Raji (cell line): ENCODE measurements around the gene SRD5A2.

ENCODE experiments used
- POLR2A ChIP-seq: IDR thresholded peaks from 2 replicates; pipeline ENCODE4 v1.6.1; 2011; ENCODE audit warnings: low read depth, low read length, control low read depth; ENCODE audit not compliant: insufficient read depth

The SRD5A2 gene, protein sequence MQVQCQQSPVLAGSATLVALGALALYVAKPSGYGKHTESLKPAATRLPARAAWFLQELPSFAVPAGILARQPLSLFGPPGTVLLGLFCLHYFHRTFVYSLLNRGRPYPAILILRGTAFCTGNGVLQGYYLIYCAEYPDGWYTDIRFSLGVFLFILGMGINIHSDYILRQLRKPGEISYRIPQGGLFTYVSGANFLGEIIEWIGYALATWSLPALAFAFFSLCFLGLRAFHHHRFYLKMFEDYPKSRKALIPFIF

DNA sequence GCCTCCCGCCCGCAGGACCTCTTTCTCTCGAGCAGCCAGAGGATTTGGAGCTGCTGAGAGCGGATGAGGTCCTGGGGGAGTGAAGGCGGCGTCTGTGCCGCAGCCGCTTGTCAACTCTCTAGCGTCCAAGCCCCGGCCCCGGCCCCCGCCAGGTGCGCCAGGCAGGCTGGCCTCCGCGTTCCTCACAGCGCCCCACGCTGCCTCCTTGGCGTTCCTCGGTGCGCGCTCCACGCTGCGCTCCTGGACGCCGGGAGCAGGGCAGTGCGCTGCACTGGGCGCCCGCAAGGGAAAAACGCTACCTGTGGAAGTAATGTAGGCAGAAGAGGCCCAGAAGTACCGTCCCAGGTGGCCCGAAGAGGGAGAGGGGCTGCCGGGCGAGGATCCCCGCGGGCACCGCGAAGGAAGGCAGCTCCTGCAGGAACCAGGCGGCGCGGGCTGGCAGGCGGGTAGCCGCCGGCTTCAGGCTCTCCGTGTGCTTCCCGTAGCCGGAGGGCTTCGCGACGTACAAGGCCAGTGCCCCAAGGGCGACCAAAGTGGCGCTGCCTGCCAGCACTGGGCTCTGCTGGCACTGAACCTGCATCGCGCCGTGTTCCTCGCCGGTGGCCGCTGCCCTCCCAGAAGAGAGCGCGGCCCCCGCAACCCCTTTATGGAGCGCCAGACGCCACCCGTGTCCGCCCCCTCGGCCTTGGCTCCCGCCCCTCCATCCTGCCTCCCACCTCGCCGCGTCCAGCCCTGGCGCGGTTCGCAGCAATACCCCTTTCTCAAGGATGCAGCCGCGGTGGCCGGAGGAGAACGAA, at the start of gene SRD5A2:
Gene SRD5A2, minus strand, starts transcription at position 618 of the 797 bp plus-strand sequence. Its CDS starts 38 bp downstream, at position 580.
- TF ChIP-seq POLR2A, result no peak

DNA sequence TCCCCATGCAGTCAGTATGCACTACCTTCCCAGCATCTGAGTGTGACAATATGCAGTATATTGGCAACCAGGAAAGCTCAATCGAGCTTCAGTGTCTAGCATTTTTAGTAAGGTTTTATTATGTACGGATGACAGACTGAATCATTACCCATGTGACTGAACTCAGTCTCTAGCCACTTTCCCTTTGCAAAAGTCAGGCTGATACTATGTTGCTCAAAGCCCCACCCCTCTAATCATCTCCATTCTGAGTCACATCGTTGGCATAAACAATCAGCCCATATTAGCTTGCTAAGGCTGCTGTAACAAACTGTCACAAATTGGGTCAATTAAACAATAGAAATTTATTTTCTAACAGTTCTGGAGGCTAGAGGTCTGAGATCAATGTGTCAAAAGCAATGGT, 25.8 kb upstream of the SRD5A2 start:
- no peak for TF ChIP-seq POLR2A

DNA sequence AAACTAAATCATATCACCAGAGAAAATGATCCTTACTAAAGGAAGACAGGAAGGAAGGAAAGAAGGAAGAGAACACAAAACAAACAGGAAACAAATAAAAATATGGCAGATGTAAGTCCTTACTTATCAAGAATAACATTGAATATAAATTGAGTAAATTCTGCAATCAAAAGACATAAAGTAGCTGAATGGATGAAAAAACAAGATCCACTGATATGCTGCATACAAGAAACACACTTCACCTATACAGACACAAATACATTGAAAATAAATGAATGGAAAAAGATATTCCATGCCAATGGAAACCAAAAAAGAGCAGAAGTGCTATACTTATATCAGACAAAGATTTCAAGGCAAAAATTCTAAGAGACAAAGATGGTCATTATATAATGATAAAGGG, 18.0 kb upstream of the SRD5A2 start:
- no peak for TF ChIP-seq POLR2A

DNA sequence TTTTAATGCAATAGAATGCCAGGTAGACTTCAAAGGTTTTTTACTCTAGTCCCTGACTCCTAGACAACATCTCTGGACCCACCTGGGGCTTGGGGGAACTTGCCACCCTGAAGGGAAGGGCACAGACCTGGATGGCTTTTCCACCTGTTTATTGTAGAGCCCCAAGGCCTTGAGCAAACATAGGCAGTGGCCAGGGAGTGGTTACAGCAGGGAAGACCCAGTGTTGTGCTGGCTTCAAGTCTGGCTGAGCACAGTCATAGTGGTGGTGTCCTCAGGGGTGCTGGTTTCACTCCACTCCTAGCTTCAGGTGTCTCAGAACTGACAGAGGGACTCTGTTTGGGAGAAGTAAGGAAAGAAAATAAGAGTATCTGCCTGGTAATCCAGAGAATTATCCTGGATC, 5.5 kb upstream of the SRD5A2 start:
- no peak for TF ChIP-seq POLR2A

DNA sequence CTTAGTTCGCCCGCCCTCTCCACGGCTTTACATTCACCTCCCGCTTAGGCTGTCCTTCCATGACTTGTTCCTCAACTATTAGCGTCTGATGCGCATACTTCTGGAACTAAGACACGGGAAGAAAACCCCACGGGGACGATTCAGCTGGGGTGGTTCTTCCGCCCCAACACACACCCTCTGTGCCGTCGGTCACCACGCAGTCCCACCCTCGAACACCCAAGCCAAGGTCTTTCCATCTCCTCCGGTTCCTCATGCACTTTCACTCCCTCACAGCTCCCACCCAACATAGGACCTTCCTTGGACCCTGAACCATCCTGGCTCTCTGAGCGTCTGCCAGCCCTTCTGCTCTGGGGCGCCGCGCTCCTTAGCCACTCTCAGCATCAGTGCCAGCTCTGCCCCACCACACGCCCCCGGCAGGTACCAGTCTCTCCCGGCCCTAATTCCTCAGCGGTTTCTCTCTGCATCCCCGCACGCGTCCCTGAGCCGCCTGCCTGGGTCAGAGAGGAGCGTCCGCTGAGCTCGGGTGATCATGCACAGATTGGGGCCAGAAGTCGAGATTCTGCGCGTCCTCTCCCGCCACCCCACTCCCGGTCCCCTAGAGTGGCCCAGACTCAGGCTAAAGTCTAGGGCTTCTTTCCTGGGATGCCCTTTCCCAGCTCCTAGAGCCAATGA, 522 bp upstream of the SRD5A2 start:
- no peak for TF ChIP-seq POLR2A

DNA sequence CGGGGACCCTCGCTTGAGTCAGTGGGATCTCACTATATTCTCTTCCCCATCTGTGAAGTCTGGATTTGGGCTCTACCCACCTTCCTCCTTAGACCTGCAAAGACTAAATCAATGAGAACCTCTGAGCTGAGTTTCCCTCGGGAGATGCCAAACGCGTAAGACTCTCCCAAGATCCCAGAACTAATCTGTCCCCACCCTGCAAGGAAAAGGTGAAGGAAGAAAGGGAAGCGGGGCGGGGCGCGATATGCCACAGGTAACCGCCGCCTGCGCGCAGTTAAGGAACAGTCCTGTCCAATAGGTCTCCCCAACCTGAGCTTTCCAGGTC, 780 bp downstream of the SRD5A2 start:
- TF ChIP-seq POLR2A, result no peak

DNA sequence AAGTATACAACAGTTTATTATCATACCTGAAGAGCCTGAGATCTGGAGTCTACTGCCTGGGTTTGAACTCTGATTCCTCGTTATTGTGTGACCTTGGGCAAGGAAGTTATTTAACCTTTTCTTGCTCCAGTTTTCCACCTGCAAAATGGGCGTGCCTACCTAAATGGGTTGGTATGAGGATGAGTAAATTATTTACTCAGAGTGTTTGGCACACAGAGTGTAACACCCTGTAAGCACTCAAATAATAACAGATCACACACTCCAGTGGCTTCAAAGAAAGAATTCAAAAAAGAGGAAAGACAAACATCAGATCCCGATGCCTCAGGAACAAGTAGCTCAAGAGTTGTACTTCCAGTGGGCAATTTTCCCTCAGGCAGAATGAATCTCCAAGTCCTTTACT, 2.4 kb downstream of the SRD5A2 start:
- TF ChIP-seq POLR2A, result no peak

DNA sequence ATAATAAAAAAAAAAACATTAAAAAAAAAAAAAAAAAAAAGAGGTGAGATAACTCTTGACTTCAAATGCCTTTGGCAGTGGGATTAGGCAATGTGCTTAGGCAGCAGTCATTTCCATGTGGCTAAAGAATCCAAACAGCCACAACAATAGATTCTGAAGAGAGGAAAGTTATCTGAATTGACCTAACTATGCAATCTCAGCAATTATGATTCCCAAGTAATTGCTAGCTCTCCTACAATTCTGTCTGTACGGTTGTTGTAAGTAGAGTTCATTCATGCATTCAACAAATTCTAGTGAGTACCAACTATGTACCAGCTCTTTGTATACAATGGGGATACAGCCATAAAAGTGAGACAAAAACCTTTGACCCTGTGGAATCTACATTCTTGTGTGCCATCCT, 3.6 kb downstream of the SRD5A2 start:
- TF ChIP-seq POLR2A, result no peak

DNA sequence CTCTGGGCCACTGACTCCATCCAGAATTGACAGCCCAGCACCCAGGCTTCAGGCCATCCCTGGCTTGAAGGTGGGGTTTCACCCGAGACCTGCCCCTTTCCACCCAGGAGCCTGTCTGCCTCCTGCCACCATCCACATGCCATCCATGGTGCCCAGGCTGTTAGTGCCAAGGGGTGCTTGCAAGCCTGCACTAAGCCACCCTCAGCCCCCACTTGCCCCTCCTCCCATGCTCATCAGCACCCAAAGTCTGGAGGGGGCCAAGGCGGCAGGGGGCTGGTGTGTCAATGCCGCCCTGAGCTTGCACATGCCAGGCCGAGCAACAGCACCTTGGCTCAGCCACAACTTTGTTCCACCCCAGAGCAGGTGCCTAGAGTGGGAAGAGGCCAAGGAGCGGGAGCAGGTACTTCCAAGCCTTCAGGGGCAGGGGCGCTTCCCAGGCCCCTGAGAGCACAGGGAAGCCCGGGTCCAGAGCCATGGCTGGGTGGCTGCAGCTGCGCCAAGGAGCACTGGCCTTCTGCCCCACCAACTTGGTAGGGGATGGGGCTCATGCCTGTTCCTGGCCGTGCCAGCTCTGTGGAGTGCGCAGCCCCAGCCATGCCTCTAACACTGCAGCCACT, 12.0 kb downstream of the SRD5A2 start:
- no peak for TF ChIP-seq POLR2A

DNA sequence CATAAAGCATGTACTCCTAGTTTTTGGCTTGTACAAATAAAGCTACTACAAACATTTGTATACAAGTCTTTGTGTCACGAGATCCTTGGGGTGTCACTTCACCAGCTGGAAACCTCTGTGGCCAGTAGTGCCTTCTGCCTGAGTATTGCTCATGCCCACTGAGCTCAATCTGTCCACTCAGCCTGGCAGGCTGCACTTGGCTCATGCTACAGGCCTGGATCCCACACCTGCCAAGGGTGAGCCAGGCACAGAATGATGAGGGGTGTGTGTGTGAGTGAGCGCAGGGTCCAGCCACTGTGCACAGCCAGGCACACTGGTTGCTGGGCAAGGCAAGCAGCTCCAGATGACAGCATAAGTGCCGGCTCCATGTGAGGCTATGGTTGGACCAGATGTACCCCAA, 13.1 kb downstream of the SRD5A2 start:
- no peak for TF ChIP-seq POLR2A

DNA sequence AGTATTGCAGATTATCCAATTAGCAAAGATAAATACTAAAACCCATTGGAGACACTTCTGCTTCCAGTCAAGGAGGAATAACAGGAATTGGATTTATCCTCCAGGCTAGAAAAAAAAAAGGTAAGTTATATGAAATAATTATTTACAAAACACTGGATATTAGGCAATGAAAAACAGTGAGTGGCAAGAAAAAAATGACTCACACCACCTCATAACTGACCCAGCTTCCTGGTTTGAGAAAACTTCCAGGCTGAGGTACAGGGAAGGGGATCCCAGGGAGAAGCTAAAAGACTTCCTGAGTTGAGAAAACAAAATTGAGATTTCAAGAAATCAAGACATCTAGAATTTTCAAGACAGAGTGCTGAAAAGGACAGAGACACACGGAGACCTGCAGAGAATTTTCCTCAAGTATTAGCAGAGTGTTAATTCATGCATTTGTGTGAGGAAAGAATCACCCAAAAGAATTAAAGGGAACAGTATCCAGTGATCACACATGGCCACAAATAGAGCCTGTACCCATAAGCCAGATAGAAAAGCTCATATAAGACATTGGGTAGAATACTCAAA, 17.4 kb downstream of the SRD5A2 start:
- TF ChIP-seq POLR2A, result no peak

DNA sequence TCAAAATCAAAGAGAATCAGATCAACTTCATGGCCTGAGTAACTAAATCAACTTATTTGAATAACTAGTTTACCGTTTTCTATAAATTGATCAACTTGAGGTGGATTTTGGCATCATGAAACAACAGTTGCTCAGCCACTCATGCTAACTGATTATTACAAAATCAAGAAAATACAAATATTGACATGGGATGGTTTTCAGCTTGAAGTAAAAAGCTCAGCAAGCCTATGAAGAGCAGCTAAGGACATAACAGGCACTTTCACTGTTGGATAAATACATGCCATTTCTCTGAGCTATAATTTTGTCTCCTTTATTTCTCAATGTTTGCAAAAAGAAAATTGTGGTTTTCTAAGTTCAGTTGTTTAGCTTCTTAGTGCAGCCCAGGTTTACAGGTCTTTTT, 18.9 kb downstream of the SRD5A2 start:
- TF ChIP-seq POLR2A, result no peak

DNA sequence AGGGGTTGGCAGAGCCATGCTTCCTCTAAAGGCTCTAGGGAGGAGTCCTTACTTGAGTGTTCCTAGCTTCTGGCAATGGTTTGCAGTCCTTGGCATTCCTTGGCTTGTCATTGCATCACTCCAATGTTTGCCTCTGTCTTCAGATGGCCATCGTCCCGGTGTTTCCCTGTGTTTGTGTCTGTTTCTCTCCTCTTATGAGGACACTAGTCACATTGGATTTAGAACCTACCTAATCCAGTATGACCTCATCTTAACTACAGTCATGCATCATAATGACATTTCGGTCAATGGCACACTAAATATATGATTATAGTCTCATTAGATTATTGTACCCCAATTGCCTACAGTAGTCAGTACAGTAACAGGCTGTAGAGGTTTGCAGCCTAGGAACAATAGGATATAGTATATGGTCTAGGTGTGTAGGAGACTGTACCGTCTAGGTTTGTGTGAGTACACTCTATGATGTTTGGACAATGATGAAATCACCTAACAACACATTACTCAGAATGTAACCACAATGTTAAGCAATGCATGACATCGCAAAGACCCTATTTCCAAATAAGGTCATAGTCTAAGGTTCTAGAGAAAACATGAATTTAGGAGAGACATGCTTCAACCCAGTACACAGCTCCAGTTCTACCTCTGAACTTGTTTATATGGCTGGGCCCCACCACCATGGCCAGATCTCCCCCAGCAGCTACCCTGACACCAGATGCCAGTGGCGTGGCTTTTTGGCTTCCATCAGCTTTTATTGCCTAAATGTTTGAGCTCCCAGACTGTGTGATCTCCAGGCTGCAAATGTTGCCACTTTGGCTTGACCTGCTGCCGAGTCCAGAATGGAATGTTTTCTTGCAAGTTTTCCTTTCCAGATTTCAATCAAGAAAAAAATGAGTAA, 22.1 kb downstream of the SRD5A2 start:
- no peak for TF ChIP-seq POLR2A

DNA sequence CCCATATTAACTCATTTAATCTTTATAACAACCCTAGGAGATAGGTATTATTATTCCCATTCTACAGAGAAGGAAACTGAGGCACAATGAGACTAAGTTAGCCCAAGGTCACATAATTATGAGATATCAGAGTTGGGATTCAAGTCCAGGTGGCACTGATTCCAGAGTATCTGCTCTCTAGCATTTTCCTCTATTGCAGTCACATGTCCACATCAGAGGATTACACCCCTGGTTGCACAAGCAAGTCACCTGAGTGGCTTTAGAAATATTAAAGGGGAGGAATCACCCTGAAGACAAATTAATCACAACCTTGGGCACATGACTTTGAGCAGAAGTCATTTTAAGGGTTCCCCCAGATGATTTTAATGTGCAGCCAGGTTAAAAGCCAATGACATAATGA, 23.8 kb downstream of the SRD5A2 start:
- no peak for TF ChIP-seq POLR2A
